H9 (cell line): ENCODE measurements around the gene CACNA2D3. TPM values are rescaled to one million over a fixed set of nuclear protein-coding genes. Genes with fewer than 3 reads are reported as not detected.

Source experiments
- DNase-seq: peaks from one replicate; pipeline ENCODE4 v3.0.0-alpha.2; 2017
- H2AFZ ChIP-seq: one replicate; pipeline ENCODE4 v1.6.1; 2013; ENCODE audit warnings: mild to moderate bottlenecking, low read length, control low read depth, moderate library complexity
- H2AK5ac ChIP-seq: 2 replicates; pipeline ENCODE4 v1.6.1; 2013; ENCODE audit warnings: low read length, control low read depth, mixed read lengths; ENCODE audit not compliant: insufficient read length
- H2BK120ac ChIP-seq: one replicate; pipeline ENCODE4 v1.6.1; 2013; ENCODE audit warnings: low read depth, mild to moderate bottlenecking, low read length, control low read depth, inconsistent platforms; ENCODE audit not compliant: poor library complexity, severe bottlenecking
- H2BK12ac ChIP-seq: 2 replicates; pipeline ENCODE4 v1.6.1; 2013; ENCODE audit warnings: low read length, control low read depth, mixed read lengths, low read depth; ENCODE audit not compliant: insufficient read length
- H2BK15ac ChIP-seq: 2 replicates; pipeline ENCODE4 v1.6.1; 2013; ENCODE audit warnings: low read depth, low read length, control low read depth
- H2BK20ac ChIP-seq: one replicate; pipeline ENCODE4 v1.6.1; 2013; ENCODE audit warnings: low read depth, mild to moderate bottlenecking, low read length, control low read depth, inconsistent platforms; ENCODE audit not compliant: poor library complexity, severe bottlenecking
- H2BK5ac ChIP-seq: 2 replicates; pipeline ENCODE4 v1.6.1; 2013; ENCODE audit warnings: low read length, control low read depth, mixed read lengths; ENCODE audit not compliant: insufficient read length
- H3K14ac ChIP-seq: 2 replicates; pipeline ENCODE4 v1.6.1; 2013; ENCODE audit warnings: low read length, control low read depth; ENCODE audit not compliant: insufficient read depth
- H3K18ac ChIP-seq: 2 replicates; pipeline ENCODE4 v1.6.1; 2013; ENCODE audit warnings: low read depth, mild to moderate bottlenecking, mixed read lengths, low read length, control low read depth; ENCODE audit not compliant: insufficient read length
- H3K23ac ChIP-seq: 2 replicates; pipeline ENCODE4 v1.6.1; 2013; ENCODE audit warnings: low read length, control low read depth, mixed read lengths, low read depth; ENCODE audit not compliant: insufficient read length
- H3K23me2 ChIP-seq: 2 replicates; pipeline ENCODE4 v1.6.1; 2013; ENCODE audit warnings: low read depth, mild to moderate bottlenecking, mixed read lengths, low read length, control low read depth; ENCODE audit not compliant: insufficient read length, poor library complexity, severe bottlenecking
- H3K27ac ChIP-seq: 2 replicates; pipeline ENCODE4 v1.5.1; 2013; ENCODE audit warnings: low read length, control low read depth, mixed read lengths, low read depth; ENCODE audit not compliant: insufficient read length
- H3K27me3 ChIP-seq: 2 replicates; pipeline ENCODE4 v1.6.1; 2013; ENCODE audit warnings: low read length, control low read depth, inconsistent platforms; ENCODE audit not compliant: insufficient read depth
- H3K4ac ChIP-seq: 2 replicates; pipeline ENCODE4 v1.6.1; 2013; ENCODE audit warnings: low read depth, mild to moderate bottlenecking, control low read depth, inconsistent platforms, low read length, moderate library complexity
- H3K4me1 ChIP-seq: 2 replicates; pipeline ENCODE4 v1.6.1; 2013; ENCODE audit warnings: low read length, control low read depth, inconsistent platforms; ENCODE audit not compliant: insufficient read depth
- H3K4me2 ChIP-seq: 2 replicates; pipeline ENCODE4 v1.6.1; 2013; ENCODE audit warnings: low read length, control low read depth, mixed read lengths; ENCODE audit not compliant: insufficient read length, insufficient read depth
- H3K56ac ChIP-seq: 2 replicates; pipeline ENCODE4 v1.6.1; 2013; ENCODE audit warnings: low read depth, mild to moderate bottlenecking, mixed read lengths, low read length, control low read depth; ENCODE audit not compliant: insufficient read length
- H3K79me1 ChIP-seq: 2 replicates; pipeline ENCODE4 v1.6.1; 2013; ENCODE audit warnings: low read depth, mild to moderate bottlenecking, moderate library complexity, low read length, control low read depth, inconsistent platforms; ENCODE audit not compliant: insufficient read depth, poor library complexity, severe bottlenecking
- H3K79me2 ChIP-seq: 2 replicates; pipeline ENCODE4 v1.6.1; 2013; ENCODE audit warnings: low read length, control low read depth, inconsistent platforms; ENCODE audit not compliant: insufficient read depth
- H3K9ac ChIP-seq: 2 replicates; pipeline ENCODE4 v1.6.1; 2013; ENCODE audit warnings: low read length, control low read depth, mixed read lengths; ENCODE audit not compliant: insufficient read length; ENCODE audit errors: extremely low read depth
- H3K9me3 ChIP-seq: one replicate; pipeline ENCODE4 v1.6.1; 2013; ENCODE audit warnings: low read depth, low read length, inconsistent platforms; ENCODE audit not compliant: control insufficient read depth
- H3T11ph ChIP-seq: one replicate; pipeline ENCODE4 v1.6.1; 2013; ENCODE audit warnings: mild to moderate bottlenecking, low read length, control low read depth, inconsistent platforms
- H4K20me1 ChIP-seq: one replicate; pipeline ENCODE4 v1.6.1; 2013; ENCODE audit not compliant: control insufficient read depth, insufficient read length, insufficient read depth
- H4K5ac ChIP-seq: 2 replicates; pipeline ENCODE4 v1.6.1; 2013; ENCODE audit warnings: low read depth, mild to moderate bottlenecking, mixed read lengths, low read length, control low read depth; ENCODE audit not compliant: insufficient read length
- H4K8ac ChIP-seq: replicated peaks from 2 replicates; pipeline ENCODE4 v1.6.1; 2013; ENCODE audit warnings: low read length, control low read depth, mixed read lengths, low read depth; ENCODE audit not compliant: insufficient read length
- H4K91ac ChIP-seq: 2 replicates; pipeline ENCODE4 v1.6.1; 2013; ENCODE audit warnings: low read depth, mild to moderate bottlenecking, moderate library complexity, mixed read lengths, low read length, control low read depth; ENCODE audit not compliant: insufficient read length
- H3K27ac Mint-ChIP-seq, 3 experiments: 2 replicates in 2 of 3; 3 replicates in 1 of 3; pipeline ENCODE4 v1.8.0; 2020 to 2021; ENCODE audit warnings: mixed read lengths in 3 of 3, mild to moderate bottlenecking in 1 of 3, moderate library complexity in 1 of 3
- H3K27me3 Mint-ChIP-seq: 2 replicates; pipeline ENCODE4 v1.8.0; 2021; ENCODE audit warnings: low read depth, mild to moderate bottlenecking, moderate library complexity, mixed read lengths
- H3K36me3 Mint-ChIP-seq, 3 experiments: 2 replicates in 2 of 3; 3 replicates in 1 of 3; pipeline ENCODE4 v1.8.0; 2020 to 2021; ENCODE audit warnings: low read depth in 3 of 3, mixed read lengths in 3 of 3; ENCODE audit not compliant: insufficient read depth in 1 of 3
- H3K4me1 Mint-ChIP-seq, 2 experiments: 2 replicates each; pipeline ENCODE4 v1.8.0; 2020; ENCODE audit warnings: mixed read lengths in 2 of 2
- H3K4me3 Mint-ChIP-seq, 2 experiments: 2 replicates in 1 of 2; 3 replicates in 1 of 2; pipeline ENCODE4 v1.8.0; 2020 to 2021; ENCODE audit warnings: mild to moderate bottlenecking in 2 of 2, mixed read lengths in 2 of 2, moderate library complexity in 1 of 2
- H3K9me3 Mint-ChIP-seq, 2 experiments: 2 replicates in 1 of 2; 3 replicates in 1 of 2; pipeline ENCODE4 v1.8.0; 2020; ENCODE audit warnings: mild to moderate bottlenecking in 2 of 2, mixed read lengths in 2 of 2, moderate library complexity in 1 of 2
- WGBS: extraction: QIAGEN DNeasy Blood & Tissue Kit; methylation state at CpG from one replicate; pipeline ENCODE4 v1.1.7; 2013; ENCODE audit warnings: missing lambda C conversion rate, low lambda C conversion rate, mixed read lengths; ENCODE audit not compliant: insufficient read length; ENCODE audit errors: extremely low coverage; 5-methylcytosine and 5-hydroxymethylcytosine counted together
- total RNA-seq: library from RNA; stranded (reverse); gene quantifications from 2 replicates; pipeline ENCODE4 v1.2.1, GENCODE V29; 2021
- TF ChIP-seq, protein P1 (sequence below): fragments of 200-600 bp; sonication (generic); conservative IDR thresholded peaks from 3 replicates; pipeline ENCODE4 v1.8.0; 2021; ENCODE audit warnings: antibody characterized with exemption, mild to moderate bottlenecking

The CACNA2D3 gene
- total RNA-seq, 1 experiment from 2014 or later = 3.2 TPM

DNA sequence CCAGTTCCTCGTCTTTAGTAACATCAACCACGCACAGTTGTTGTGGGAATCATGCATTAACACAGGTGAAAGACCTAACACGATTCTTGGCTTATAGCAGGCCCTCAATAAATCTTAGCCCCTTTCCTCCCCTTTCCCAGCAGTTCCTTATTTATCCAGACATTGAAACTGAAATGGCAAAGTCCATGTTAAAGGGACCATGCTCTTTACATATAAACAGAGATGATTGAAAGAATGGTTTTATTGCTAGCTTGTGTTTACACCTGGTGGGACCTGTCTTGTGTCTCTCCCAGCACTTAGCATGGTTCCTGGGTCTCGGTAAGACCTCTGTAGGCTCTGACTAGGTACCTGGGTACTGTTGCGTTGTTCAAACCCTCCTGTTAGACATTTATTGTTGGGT is 553.7 kb downstream of the CACNA2D3 start:
- no peak overlapping the region for H3K27ac Mint-ChIP-seq
- Histone ChIP-seq H3K23me2 (no peaks in the 10 kb centered on the region), H3T11ph (no peak overlapping the region), H3K9me3 (no peaks in the 10 kb centered on the region), H3K9ac (no peak overlapping the region), H2AFZ (no peak overlapping the region), H3K23ac (no peak overlapping the region), H4K8ac (no peak overlapping the region), H4K5ac (no peak overlapping the region), H3K27me3 (no peaks in the 10 kb centered on the region), H4K20me1 (no peaks in the 10 kb centered on the region), H3K4me2 (no peak overlapping the region), H2BK12ac (no peak overlapping the region), H4K91ac (no peak overlapping the region), H2BK5ac (no peak overlapping the region), H3K56ac (no peak overlapping the region), H3K79me2 (no peaks in the 10 kb centered on the region), H3K4me1 (peaks cover 6% of the 10 kb centered on the region; the same call in 1 of the 2 replicates), H3K27ac (no peak overlapping the region), H3K79me1 (no peaks in the 10 kb centered on the region), H2BK120ac (no peak overlapping the region), H3K4ac (no peak overlapping the region), H2BK20ac (no peak overlapping the region), H2BK15ac (no peak overlapping the region), H3K18ac (no peak overlapping the region), H3K14ac (no peak overlapping the region), H2AK5ac (no peak overlapping the region)
- DNase-seq = no peak
- H3K4me3 Mint-ChIP-seq = no peak overlapping the region
- TF ChIP-seq, protein P1, sequence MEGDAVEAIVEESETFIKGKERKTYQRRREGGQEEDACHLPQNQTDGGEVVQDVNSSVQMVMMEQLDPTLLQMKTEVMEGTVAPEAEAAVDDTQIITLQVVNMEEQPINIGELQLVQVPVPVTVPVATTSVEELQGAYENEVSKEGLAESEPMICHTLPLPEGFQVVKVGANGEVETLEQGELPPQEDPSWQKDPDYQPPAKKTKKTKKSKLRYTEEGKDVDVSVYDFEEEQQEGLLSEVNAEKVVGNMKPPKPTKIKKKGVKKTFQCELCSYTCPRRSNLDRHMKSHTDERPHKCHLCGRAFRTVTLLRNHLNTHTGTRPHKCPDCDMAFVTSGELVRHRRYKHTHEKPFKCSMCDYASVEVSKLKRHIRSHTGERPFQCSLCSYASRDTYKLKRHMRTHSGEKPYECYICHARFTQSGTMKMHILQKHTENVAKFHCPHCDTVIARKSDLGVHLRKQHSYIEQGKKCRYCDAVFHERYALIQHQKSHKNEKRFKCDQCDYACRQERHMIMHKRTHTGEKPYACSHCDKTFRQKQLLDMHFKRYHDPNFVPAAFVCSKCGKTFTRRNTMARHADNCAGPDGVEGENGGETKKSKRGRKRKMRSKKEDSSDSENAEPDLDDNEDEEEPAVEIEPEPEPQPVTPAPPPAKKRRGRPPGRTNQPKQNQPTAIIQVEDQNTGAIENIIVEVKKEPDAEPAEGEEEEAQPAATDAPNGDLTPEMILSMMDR = no peak
- H3K27me3 Mint-ChIP-seq = no peaks in the 10 kb centered on the region
- peaks cover 26 to 47% of the 10 kb centered on the region in 2 experiments for H3K4me1 Mint-ChIP-seq
- H3K36me3 Mint-ChIP-seq = peaks cover 0 to 9% (median 5%) of the 10 kb centered on the region in 3 experiments; a peak in 4 of 7 replicates
- WGBS = no CpG with 5 or more reads among the region's 5 CpGs
- H3K9me3 Mint-ChIP-seq = peaks cover 0 to 2% of the 10 kb centered on the region in 2 experiments; a peak in 1 of 5 replicates
